Measurements from ENCODE around the gene TXNIP.

GRCh38 chr1:146001709-146002108 lies 5.3 kb upstream of the TXNIP start:
- TF ChIP-seq POLR2A (IDR thresholded peaks at IDR 0.05; ENCODE audit: low read depth, low read length): no peak
- TF ChIP-seq POLR2AphosphoS5 (IDR thresholded peaks at IDR 0.05; ENCODE audit: low read depth, low read length): no peak
- TF ChIP-seq PAX5 (IDR thresholded peaks at IDR 0.05; ENCODE audit: insufficient read depth, low read length, severe bottlenecking): no peak
